Measurements from ENCODE around the gene ZCCHC14.

- TF ChIP-seq ZSCAN29 (IDR thresholded peaks at IDR 0.05) (no peak), TCF7 (IDR thresholded peaks at IDR 0.05; ENCODE audit: borderline replicate concordance) (no peak), TCF12 (IDR thresholded peaks at IDR 0.05; ENCODE audit: low read depth, low read length) (no peak), CTCF (IDR thresholded peaks at IDR 0.05 in 2 of 3, conservative IDR thresholded peaks at IDR 0.05 in 1 of 3; ENCODE audit: control insufficient read depth in 2 of 3, extremely low read depth in 1 of 3, insufficient read depth in 1 of 3, low read depth in 3 of 3, low read length in 3 of 3) (no peak), MTA3 (IDR thresholded peaks at IDR 0.05; ENCODE audit: borderline replicate concordance, low read length) (no peak), ZNF217 (IDR thresholded peaks at IDR 0.05) (no peak), POLR2A (IDR thresholded peaks at IDR 0.05; ENCODE audit: low read depth, low read length) (no peak), FOXM1 (IDR thresholded peaks at IDR 0.05; ENCODE audit: low read depth, low read length) (no peak), NRF1 (conservative IDR thresholded peaks at IDR 0.05; ENCODE audit: low read depth, low read length) (no peak), BHLHE40 (IDR thresholded peaks at IDR 0.05; ENCODE audit: borderline replicate concordance in 1 of 2, low read depth in 2 of 2, low read length in 1 of 2) (no peak)
- TF ChIP-seq, protein P1, sequence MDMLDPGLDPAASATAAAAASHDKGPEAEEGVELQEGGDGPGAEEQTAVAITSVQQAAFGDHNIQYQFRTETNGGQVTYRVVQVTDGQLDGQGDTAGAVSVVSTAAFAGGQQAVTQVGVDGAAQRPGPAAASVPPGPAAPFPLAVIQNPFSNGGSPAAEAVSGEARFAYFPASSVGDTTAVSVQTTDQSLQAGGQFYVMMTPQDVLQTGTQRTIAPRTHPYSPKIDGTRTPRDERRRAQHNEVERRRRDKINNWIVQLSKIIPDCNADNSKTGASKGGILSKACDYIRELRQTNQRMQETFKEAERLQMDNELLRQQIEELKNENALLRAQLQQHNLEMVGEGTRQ (IDR thresholded peaks at IDR 0.05; ENCODE audit: borderline replicate concordance, low read depth, low read length) = no peak
- TF ChIP-seq, protein P2, sequence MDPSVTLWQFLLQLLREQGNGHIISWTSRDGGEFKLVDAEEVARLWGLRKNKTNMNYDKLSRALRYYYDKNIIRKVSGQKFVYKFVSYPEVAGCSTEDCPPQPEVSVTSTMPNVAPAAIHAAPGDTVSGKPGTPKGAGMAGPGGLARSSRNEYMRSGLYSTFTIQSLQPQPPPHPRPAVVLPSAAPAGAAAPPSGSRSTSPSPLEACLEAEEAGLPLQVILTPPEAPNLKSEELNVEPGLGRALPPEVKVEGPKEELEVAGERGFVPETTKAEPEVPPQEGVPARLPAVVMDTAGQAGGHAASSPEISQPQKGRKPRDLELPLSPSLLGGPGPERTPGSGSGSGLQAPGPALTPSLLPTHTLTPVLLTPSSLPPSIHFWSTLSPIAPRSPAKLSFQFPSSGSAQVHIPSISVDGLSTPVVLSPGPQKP (IDR thresholded peaks at IDR 0.05; ENCODE audit: low read depth, low read length) = no peak
Observed at GRCh38 chr16:87411375-87412271, 81.2 kb downstream of the ZCCHC14 start.
